ENCODE data around the gene CEP112. TPM values are rescaled to one million over a fixed set of nuclear protein-coding genes. Genes with fewer than 3 reads are reported as not detected.

Gene CEP112
- total and polyA plus RNA-seq, 4 donors, result 1.1 to 4.9 (median 1.4) TPM

GRCh38 chr17:65942592-65942991 is 249.3 kb downstream of the CEP112 start:
- Histone ChIP-seq H3K4me1 (ENCODE audit: control insufficient read depth in 4 of 4, insufficient read depth in 4 of 4, low read length in 3 of 4) (no peaks in the 10 kb centered on the region), H3K27me3 (ENCODE audit: control insufficient read depth in 4 of 4, insufficient read depth in 4 of 4, low read length in 3 of 4) (no peaks in the 10 kb centered on the region), H3K9me3 (ENCODE audit: control insufficient read depth in 4 of 4, low read length in 3 of 4) (peaks cover 0 to 3% (median 0%) of the 10 kb centered on the region in 4 donors), H3K27ac (ENCODE audit: low read depth in 1 of 2, low read length in 2 of 2) (no peak overlapping the region), H3K36me3 (ENCODE audit: control insufficient read depth in 4 of 4, insufficient read depth in 3 of 4, low read depth in 1 of 4, low read length in 3 of 4) (no peaks in the 10 kb centered on the region), H3K4me3 (ENCODE audit: low read depth in 1 of 3, low read length in 3 of 3) (no peak overlapping the region), H3K9ac (ENCODE audit: low read depth in 1 of 2, low read length in 2 of 2) (no peak overlapping the region)
- DNase-seq (ENCODE audit: low spot score), result no peak
- 92% methylated on average over 1 of the region's 1 CpG for WGBS
- TF ChIP-seq ATF3 (IDR thresholded peaks at IDR 0.05) (no peak), EGR1 (IDR thresholded peaks at IDR 0.05; ENCODE audit: low read depth in 2 of 2) (no peak), JUND (IDR thresholded peaks at IDR 0.05) (no peak), HNF4A (conservative IDR thresholded peaks at IDR 0.05) (no peak), GABPA (IDR thresholded peaks at IDR 0.05 in 1 of 2, conservative IDR thresholded peaks at IDR 0.05 in 1 of 2) (no peak), FOXA1 (IDR thresholded peaks at IDR 0.05) (no peak), RXRA (IDR thresholded peaks at IDR 0.05) (no peak), RAD21 (IDR thresholded peaks at IDR 0.05) (no peak), SP1 (IDR thresholded peaks at IDR 0.05) (no peak)

- Histone ChIP-seq H3K4me3 (ENCODE audit: low read depth in 1 of 3, low read length in 3 of 3) (no peak overlapping the region), H3K27ac (ENCODE audit: low read depth in 1 of 2, low read length in 2 of 2) (no peak overlapping the region), H3K4me1 (ENCODE audit: control insufficient read depth in 4 of 4, insufficient read depth in 4 of 4, low read length in 3 of 4) (no peaks in the 10 kb centered on the region), H3K9me3 (ENCODE audit: control insufficient read depth in 4 of 4, low read length in 3 of 4) (peaks cover 0 to 3% (median 0%) of the 10 kb centered on the region in 4 donors), H3K36me3 (ENCODE audit: control insufficient read depth in 4 of 4, insufficient read depth in 3 of 4, low read depth in 1 of 4, low read length in 3 of 4) (no peaks in the 10 kb centered on the region), H3K9ac (ENCODE audit: low read depth in 1 of 2, low read length in 2 of 2) (no peak overlapping the region), H3K27me3 (ENCODE audit: control insufficient read depth in 4 of 4, insufficient read depth in 4 of 4, low read length in 3 of 4) (no peaks in the 10 kb centered on the region)
- 89% methylated on average over 4 of the region's 4 CpGs for WGBS
- TF ChIP-seq FOXA1 (IDR thresholded peaks at IDR 0.05) (no peak), CTCF (IDR thresholded peaks at IDR 0.05; ENCODE audit: low read depth, low read length, missing input control) (no peak), ZBTB33 (IDR thresholded peaks at IDR 0.05) (no peak), HNF4G (IDR thresholded peaks at IDR 0.05) (no peak), HNF4A (conservative IDR thresholded peaks at IDR 0.05) (no peak), NR2F2 (IDR thresholded peaks at IDR 0.05) (no peak), SP1 (IDR thresholded peaks at IDR 0.05) (no peak), YY1 (IDR thresholded peaks at IDR 0.05) (no peak), RXRA (IDR thresholded peaks at IDR 0.05) (no peak), GABPA (IDR thresholded peaks at IDR 0.05 in 1 of 2, conservative IDR thresholded peaks at IDR 0.05 in 1 of 2) (no peak), EGR1 (IDR thresholded peaks at IDR 0.05; ENCODE audit: low read depth in 2 of 2) (no peak), ATF3 (IDR thresholded peaks at IDR 0.05) (no peak), TAF1 (conservative IDR thresholded peaks at IDR 0.05) (no peak), JUND (IDR thresholded peaks at IDR 0.05) (no peak), RAD21 (IDR thresholded peaks at IDR 0.05) (no peak), FOXA2 (IDR thresholded peaks at IDR 0.05) (no peak)
- TF ChIP-seq, protein P1, sequence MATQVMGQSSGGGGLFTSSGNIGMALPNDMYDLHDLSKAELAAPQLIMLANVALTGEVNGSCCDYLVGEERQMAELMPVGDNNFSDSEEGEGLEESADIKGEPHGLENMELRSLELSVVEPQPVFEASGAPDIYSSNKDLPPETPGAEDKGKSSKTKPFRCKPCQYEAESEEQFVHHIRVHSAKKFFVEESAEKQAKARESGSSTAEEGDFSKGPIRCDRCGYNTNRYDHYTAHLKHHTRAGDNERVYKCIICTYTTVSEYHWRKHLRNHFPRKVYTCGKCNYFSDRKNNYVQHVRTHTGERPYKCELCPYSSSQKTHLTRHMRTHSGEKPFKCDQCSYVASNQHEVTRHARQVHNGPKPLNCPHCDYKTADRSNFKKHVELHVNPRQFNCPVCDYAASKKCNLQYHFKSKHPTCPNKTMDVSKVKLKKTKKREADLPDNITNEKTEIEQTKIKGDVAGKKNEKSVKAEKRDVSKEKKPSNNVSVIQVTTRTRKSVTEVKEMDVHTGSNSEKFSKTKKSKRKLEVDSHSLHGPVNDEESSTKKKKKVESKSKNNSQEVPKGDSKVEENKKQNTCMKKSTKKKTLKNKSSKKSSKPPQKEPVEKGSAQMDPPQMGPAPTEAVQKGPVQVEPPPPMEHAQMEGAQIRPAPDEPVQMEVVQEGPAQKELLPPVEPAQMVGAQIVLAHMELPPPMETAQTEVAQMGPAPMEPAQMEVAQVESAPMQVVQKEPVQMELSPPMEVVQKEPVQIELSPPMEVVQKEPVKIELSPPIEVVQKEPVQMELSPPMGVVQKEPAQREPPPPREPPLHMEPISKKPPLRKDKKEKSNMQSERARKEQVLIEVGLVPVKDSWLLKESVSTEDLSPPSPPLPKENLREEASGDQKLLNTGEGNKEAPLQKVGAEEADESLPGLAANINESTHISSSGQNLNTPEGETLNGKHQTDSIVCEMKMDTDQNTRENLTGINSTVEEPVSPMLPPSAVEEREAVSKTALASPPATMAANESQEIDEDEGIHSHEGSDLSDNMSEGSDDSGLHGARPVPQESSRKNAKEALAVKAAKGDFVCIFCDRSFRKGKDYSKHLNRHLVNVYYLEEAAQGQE (IDR thresholded peaks at IDR 0.05), result no peak
- TF ChIP-seq, protein P2, sequence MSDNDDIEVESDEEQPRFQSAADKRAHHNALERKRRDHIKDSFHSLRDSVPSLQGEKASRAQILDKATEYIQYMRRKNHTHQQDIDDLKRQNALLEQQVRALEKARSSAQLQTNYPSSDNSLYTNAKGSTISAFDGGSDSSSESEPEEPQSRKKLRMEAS (IDR thresholded peaks at IDR 0.05), result no peak
- no peak for DNase-seq (ENCODE audit: low spot score)
Observed at GRCh38 chr17:65941356-65941899, 250.5 kb downstream of the CEP112 start.

All from liver (tissue), 9 donors.